A549 (cell line): ENCODE results near the gene MPC1.

ENCODE experiments used
- CEBPB ChIP-seq, 2 experiments: fragments of >200 bp in 1 of 2; sonication (Bioruptor Twin) in 1 of 2; formaldehyde crosslinking in 1 of 2; IDR thresholded peaks; 2 replicates each; pipeline ENCODE4 v1.6.1; 2012 to 2016
- CHD4 ChIP-seq: fragments of 200-600 bp; sonication (generic); IDR thresholded peaks from 2 replicates; pipeline ENCODE4 v1.6.1; 2016; ENCODE audit warnings: antibody characterized with exemption, mild to moderate bottlenecking, borderline replicate concordance

GRCh38 chr6:166336847-166337246 is 45.9 kb downstream of the MPC1 start:
- no peak for TF ChIP-seq CEBPB (IDR thresholded peaks at IDR 0.05)
- no peak for TF ChIP-seq CHD4
